Muscle of back (tissue), 11 donors: ENCODE measurements around the gene APBA2. TPM values are rescaled to one million over a fixed set of nuclear protein-coding genes. Genes with fewer than 3 reads are reported as not detected.

Source experiments
- DNase-seq, 3 donors: peaks; one replicate each; pipeline versions ENCODE4 v3.0.0 to v3.0.0-alpha.2; 2013
- polyA plus RNA-seq, 10 donors: library from polyadenylated mRNA; unstranded; fragments of 120-200 nt; gene quantifications; one replicate each; pipeline ENCODE4 v1.2.1, GENCODE V29; 2013; ENCODE audit not compliant: insufficient read length in 10 of 10

Gene APBA2
- polyA plus RNA-seq, 10 donors: 3.1 to 12.7 (median 4.7) TPM

DNA sequence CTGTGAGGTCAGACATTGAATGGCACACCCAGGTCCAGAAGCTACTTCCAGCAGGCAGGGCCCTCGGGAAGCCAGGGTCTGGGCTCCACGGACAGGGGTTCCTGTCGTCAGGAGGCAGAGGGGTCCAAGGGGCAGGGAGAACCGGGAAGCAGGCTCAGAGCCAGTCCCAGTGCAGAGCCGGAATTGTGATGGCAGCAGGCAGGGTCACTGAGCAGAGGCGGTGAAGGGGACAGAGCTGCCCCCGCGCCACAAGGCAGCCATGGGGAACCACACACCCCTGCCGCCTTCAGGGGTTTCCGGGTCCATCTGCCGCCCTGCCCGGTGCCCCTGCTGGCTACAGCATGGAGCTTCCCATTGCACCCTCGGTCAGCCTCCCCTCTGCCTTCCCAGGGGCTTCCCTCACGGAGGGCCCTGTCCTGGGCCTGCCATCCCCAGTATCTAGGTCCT is 247.0 kb downstream of the APBA2 start:
- DNase-seq: no peak

DNA sequence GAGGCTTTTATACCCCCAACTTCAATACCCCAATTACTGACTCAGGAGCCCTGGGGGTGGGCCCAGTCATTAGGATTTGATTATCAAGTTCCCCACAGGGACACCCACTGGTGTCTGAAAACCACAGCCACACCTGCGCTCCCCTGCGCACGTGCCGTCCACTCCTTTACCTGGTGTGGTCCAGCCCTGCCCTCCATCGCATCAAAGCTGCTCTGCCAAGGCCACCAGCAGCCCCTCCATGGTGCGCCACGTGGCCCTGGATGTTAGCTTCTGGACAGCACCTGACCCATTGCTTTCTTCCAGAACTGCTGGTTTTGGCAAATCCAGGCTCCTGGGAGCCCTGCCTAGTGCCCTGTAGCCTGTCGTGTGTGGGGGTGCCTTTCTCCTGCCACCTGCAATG is 247.5 kb downstream of the APBA2 start:
- DNase-seq: no peak

DNA sequence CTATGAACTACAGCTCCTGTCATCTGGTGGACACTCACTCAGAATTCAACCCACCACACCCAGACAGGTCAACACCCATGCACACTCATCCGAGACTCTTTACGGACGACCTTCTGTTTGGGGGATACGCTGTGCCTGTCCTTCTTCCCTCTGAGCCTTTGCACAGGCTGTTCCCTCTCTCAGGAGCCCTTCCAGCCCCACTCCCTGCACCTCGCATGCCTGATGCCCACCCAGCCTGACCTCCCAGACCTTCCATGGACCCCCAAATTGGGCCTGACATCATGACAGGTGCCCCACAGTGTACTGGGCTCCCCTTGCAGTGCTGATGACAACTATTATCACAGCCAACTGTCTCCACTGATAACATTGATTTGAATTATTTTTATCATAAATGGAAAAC is 248.0 kb downstream of the APBA2 start:
- DNase-seq: no peak

DNA sequence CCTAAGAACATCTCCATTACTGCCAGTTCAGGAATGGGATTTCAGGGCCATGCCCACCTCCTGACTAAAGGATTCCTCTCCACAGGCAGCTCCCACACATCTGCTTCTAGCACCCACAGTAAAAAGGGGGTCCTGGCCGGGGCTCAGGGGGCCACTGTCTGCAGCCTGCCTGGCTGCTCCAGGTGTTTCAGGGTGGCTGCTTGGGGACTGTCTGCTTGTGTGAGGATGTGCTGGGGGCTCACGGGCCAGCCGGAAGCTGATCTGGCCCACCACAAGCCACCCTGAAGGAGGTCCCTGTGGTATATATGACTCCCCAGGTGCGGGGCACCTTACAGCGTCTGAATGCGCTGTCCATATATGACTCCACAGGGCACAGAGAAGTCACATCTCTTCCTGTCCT is 248.5 kb downstream of the APBA2 start:
- no peak for DNase-seq

DNA sequence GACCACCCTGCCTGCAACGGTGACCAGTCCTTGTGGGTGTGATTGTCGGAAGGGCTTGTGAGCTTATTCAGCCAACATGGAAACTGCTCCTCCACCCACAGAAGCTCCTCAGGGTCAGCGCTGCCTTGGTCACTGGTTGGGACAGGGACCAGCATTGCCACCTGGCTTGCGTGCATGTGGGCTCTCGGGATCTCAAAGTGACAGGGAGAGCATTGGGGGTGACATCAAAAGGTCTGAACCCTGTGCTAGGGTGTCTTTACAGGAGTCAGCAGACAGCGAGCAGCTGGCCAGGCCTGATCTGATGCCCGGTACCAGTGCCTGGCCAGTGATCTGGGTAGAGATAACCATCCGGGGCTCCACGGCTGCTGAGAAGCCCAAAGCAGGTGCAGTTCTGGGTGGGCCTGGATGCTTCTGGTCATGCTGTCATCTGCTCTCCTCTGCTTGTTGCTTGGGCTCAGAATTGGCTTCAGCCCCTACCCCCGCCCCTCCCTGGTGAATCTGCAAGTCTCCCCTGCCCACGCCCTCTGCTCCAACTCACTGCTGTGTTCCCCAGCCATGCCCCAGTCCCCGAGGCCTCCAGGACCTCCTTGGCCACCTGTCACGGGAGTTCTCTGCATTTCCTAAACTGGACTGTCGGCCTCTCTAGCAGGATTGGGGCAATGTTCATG is 249.0 kb downstream of the APBA2 start:
- no peak for DNase-seq

DNA sequence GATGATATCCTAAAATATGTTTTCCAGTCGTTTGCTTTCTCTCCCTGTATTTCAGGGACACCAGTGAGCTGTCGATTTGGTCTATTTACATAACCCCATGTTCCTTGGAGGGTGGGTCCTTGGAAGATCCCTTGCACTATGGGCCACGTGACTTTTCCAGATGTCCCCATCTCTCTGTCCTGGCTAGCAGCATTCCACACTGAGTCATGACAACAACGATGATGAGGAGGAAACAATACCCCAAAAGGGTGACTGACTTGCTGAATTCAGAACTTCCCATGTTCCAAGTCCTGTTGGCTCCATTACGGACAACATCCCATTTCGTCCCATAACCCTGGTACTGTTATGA is 249.5 kb downstream of the APBA2 start:
- no peak for DNase-seq

DNA sequence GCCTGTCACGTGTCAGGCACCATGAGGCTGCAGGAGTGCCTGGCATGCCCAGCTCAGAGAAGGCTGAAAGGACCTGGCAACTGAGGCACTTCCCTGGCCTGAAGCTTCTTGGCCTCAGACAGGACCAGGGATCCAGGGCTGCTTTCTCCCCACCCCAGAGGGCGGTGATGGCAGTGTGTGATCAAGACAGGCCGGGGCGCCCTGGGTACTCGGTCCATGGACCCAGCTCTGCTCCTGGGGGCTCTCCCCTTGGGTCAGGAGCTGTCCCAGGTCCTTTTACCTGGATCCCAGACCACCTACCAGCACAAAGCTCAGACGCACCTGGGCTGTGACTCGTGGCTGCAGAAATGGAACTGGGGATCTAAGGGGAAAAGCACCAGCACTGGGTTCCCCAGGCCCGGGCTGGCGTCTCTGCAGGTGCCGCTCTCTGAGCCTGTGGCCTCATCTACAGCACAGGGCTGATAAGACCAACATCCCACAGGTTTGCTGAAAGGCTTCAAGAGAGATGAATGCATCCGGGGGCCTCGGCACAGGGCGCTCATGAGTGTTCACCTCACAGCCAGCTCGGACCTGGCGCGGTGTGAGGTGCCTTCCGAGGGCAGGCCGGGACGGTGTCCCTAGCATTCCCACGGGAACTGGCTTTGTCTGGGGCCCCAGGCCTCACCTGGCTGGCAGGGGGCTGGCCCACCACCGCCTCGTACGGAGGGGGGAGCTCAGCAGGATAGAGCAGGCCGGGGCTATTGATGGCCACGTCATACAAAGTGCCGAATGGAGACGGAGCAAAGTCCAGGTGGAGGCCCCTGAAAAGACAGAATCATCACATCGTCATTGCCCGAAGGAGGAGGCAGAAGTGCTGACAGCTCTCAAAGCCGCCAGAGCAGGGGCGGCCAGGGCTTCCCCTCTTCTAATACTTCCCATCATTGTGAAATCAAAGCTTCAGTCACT is 250.2 kb downstream of the APBA2 start:
- no peak for DNase-seq

DNA sequence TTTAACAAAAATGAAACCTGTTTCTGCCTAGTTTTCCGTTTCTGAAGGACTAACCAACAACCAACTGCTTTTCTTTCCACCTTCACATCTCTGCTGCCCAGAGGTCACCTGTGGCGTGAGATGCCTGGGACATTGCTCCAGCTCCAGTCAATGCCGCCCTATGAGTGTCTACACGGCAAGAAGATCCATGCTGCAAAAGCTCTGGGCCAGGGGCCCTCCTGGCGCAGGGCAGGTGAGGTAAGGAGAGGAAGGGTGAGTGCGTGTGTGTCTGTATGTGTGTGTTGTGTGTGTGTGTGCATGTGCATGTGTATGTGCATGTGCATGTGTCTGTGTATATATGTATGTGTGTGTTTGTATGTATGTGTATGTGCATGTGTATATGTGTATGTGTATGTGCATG is 252.5 kb downstream of the APBA2 start:
- DNase-seq: no peak

DNA sequence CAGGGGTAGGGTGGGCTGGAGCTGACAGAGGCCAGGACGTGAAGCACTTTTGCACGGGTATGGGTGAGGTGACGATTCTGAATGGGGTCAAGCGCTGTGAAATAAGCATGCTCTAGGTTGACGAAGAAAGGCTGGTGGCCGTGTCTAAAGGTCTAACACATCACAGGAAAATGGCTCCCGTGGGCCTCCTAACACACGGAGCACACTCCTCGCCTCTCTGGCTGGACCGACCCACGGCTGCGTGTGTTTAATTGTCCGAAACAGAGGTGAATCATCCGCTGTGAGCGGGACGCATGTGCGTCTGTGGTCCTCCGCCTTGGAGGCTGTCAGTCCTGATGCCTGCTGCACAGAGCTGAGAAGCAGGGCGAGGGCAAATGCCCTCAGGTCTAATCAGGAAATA is 253.3 kb downstream of the APBA2 start:
- DNase-seq: no peak

DNA sequence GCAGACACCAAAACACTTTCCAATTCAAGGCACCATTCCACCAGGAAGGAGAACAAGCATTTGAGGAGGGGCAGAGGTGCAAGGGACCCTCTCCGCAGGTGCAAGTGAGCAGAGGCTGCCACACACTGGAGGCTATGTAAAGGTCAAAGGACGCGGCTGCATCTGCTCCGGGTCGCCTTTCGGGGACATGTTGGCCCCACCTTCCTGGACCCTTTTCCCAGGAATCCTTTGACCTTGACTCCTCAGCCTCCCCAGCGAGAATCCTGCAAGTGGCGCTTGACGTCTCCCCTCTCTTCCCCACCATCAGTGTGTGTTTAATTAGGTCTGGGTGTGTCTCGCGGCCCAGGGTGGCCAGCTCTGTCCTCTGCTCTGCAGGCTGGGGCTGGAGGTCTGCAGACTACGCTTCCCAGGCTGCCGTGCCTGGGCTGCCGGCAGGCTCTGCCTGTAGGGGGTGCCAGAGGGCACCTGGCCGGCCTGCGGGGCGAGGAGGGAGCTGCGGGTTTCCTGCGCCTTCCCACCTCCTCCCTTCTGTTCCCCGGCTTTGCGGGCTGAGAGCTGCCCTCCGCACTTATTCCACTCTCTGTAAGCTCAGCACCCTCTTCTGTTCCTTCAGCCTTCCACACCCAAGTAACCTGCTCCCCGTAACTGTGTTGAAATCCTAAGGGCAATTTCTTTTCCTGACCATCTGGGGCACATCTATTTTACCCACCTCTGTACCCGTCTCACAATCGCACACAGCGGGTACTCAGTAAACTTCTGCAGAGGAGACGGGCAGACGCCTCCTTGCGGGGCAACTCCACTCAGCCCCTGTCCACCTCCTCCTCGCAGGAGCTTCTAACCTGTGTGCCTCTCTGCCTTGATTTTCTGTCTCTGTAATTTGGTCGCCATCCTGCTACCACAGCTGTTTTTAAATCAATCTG is 254.0 kb downstream of the APBA2 start:
- peak in 2 of 3 donors; percentile 50 to 57 for DNase-seq

DNA sequence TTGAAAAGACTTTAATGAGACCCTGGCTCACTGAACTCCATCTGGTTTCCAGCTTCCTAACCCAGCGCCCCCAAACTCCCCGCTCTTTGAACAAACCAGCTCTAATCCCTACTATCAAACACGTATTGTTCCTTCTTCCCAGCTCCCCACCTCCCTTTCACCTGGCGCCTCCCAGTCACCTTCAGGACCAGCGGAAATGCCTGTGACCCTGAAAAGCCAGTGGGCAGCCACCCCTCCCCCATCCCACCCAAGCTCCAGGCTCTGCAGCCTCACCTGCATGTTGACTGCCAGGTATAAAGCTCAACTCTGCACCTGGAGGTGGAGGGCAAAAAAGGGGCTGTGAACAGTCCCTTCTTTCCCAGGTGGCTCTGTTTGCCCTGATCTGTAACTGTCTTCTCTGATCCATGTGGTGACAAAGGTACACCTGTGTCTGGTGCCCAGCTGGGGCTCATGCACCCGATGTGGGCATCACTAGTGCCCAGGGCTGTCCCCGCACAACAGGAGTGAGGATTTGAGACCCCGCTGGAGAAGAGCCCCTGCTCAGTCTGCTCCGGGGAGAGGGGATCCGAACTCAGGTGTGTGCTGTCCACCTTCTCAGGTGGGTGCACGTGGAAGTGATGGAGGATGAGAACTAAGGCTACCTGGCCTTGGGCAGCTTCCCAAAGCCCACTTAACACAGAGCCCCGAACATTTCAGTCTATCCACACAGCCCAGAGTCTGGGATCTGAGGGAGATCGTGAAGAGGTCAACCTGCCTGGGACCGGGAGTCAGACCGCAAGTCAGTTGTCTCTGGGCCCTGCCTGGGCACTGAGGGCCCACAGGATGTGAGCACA is 254.9 kb downstream of the APBA2 start:
- DNase-seq: no peak

DNA sequence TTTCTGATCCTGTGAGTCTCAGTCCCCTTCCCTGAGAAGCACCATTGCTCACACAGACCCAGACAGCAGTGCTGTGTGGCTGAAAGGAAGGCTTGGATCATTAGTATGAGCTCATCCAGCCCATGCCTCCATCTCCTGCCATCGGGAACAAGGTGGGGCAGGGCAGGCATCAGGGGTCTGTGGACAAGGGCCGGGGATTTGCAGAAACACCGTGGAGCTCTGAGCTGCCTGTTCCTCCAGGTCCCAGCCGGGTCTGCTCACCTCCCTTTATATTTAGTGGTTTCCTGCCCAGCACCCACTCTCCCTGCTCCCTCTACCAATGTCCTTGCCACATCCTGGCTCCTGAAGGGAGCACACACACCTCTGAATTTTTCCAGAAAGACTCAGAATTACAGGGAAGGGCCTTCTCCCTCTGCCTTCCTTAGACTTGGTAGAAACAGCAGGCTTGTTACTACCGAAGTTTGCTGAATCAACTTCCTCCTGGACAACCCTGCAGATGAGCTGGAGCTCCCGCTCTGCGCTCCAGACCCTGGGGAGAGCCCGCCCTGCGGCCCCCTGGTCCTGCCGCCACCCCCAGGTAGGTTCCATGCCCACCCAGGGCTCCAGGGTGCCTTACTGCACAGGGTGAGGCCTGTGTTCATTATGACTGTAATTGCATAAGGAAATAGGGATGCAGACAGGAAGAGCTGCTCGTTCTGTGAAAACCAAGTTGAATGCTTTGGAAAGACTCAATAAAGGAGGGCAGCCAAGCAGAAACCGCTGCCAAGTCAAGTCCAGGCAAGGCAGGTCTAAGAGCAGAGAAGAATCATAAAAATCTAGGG is 255.7 kb downstream of the APBA2 start:
- DNase-seq: peak in 2 of 3 donors; percentile 53 to 66

DNA sequence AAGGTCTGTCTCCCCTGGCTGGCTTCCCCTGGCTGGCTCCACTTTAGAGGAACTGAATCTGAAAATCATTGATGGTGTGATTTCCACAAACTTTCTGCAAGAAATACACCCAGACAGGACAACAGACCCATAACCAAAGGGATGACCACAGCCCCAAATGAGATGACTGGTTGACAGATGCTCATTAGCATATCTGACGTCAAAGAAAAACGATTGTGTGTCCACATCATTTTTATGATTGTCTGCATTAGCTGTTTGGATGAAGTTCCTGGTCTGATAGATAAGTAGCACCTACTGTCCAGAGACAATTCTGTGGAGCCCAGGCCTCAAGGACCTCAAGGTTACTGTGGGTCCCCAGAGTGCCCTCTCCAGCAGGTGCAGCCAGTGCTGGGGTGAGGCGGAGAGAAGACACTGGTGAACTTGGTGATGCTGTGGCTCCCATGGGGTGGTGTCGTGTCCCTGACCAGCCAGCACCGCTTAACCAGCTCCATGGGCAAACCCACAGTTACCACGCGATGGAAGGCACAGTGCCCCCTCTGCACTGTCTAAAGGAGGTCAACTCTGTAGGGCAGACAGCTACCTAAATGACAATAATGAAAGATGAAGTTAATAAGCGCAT is 256.5 kb downstream of the APBA2 start:
- DNase-seq: no peak

DNA sequence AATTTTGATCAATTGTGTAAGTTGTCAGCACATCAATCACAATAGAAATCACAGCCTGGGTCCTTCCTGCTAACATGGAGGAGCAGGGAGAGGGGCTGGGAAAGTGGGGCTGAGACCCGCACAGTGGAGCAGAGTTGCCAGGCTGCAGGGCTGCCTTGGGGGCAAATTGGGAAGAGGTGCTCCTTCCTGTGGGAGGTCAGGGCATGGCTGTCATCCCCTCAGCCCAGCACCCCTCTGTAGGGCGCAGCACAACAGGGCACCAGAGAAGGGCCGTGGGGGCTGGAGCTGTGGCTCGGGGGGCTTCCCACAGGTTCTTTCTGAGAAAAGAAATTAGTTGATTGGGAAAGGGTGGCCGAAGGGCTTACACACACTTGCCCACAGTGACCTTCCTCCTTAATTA is 257.5 kb downstream of the APBA2 start:
- DNase-seq: no peak

DNA sequence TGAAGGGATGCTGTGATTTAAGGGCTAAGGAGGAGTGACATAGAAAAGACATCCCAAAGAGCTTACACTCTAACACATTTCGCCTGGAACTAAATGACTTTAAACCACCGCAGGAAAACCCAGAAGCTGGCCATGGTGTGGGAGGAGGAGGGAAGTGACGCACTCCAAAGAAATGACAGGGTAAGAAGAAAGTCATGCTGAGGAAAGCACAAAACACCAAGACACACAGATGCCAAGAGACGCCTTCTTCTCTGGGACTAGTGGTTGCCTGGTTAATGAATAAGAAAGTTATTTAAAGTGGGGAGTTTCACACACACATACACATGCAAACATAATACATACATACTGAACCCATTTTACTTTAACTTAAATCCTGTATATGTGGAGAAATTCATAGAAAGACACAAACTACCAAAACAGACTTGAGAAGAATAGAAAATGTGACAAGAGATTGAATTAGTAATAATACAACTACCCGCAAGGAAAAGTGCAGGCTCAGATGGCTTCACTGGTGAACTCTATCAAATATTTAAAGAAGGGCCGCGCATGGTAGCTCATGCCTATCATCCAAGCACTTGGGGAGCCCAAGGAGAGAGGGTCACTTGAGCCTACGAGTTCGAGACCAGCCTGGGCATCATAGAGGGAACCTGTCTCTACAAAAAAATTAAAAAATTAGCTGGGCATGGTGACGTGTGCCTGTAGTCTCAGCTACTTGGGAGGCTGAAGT is 258.3 kb downstream of the APBA2 start:
- peak in 1 of 3 donors; percentile 67 for DNase-seq

DNA sequence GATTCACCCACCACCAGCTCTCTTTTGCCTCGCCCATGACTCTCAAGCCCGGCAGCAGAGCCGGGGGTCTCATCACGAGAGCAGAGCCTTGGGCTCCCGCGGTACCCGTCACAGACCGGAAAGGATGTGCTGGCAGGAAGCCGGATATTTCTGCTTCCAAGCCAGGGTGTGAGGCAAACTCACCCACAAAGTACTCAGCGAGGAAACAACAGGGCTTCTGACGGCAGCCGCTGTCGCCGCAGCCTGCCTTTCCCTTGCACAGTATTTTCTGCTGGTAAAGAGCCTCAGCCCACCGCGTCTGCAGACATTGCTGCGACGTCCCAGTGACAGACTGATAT is 263.9 kb downstream of the APBA2 start:
- no peak for DNase-seq

DNA sequence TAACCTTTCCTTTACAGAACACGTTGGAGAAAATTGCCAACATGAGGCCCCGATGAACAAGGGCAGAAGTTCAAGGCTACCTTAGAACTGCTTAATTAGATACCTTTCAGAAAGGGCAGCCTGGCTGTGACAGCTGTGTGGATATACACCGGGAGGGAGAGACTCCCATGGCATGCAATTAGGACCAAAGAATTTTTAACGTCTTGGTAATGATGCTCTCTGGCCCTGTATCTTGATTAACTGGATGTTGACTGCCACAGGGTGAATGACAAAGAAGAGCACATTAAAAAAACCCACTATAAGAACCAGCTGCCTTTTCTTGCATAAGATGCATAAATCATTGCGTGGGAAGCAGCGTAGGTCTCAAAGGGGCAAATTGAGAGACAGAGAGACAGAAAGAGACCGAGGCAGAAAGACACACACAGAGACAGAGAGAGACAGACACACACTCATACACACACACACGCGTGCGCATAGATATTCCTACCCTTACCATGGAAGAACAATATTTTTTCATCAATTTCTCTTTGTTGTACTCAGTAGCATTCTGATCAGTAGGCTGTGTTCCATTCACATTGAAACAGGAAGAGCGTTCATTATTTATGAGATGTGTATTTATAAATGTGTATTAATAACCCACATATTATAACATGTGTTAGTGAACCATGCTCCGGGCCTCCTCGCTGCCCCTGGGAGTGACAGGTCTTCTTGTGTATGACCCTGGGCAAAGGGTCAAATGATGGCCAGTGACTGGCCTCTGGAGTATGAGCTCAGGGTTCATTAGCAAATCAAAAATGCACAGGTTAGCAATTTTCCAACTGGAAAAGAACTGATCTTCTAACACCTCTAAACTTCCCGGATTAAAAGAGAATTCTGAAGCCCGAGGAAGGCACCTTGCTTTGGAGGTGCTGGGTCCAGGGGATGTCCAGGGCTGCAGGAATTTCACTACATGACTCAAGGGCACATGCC is 265.0 kb downstream of the APBA2 start:
- no peak for DNase-seq

DNA sequence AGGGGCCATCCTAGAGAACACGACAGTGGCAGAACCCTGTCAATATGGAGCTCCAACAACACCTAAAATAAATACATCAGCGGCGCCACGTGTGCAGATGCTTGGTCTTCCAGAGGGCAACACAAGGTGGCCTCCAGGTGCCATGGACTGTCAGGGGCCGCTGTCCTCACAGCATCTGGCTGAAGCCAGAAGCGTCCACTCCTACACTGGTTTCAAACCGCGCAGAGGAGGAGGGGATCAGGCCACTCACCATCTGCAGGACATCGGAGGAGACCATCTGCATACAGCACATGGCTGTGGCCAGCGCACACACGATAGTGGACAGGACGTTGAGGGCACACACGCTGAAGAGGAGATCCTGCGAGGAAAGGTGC is 265.7 kb downstream of the APBA2 start:
- DNase-seq: no peak
